ENCODE measurements around the gene KLHL30. TPM values are rescaled to one million over a fixed set of nuclear protein-coding genes. Genes with fewer than 3 reads are reported as not detected.

KLHL30 gene
- total RNA-seq, 1 experiment from 2014 or later, result 0.61 TPM

DNA sequence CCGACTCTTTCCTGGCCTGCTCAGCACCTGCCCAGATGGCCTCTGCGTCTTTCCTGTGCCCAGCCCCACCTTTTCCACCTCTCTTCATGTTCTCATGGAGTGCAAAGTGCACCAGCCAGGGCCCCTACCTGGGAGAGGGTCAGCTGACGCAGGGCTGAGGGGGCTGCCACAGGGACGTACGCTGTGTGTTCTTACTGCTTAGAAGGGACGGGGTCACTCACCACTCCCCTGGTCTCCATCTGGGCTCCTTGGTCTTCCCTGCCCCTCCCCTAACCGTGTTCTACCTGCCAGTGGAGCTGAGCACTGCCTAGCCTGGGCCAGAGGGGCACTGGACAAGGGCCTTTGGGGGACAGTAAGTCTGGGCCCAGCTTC is 28.9 kb downstream of the KLHL30 start:
- ATAC-seq (no peak), DNase-seq (ENCODE audit: low read depth, low spot score) (no peak)
- ChIA-PET CTCF (no interaction called here), RAD21 (ENCODE audit: low non-redundant PET in 1 of 2, low total read pairs in 2 of 2, uncharacterized antibody in 2 of 2, unreplicated experiment in 2 of 2) (no interaction called here), POLR2A (no interaction called here)
- H3K9me2 ChIP-seq (ENCODE audit: insufficient read depth), result no peaks in the 10 kb centered on the region
- no peaks in the 10 kb centered on the region for H4K20me1 ChIP-seq (ENCODE audit: insufficient read depth)
- BruUV-seq (replicated peaks), result no TSS peak
- H3K27ac ChIP-seq (ENCODE audit: low read depth, low read length), result no peak overlapping the region
- no peaks in the 10 kb centered on the region for H3K27me3 ChIP-seq (ENCODE audit: insufficient read depth, low read length)
- no peak overlapping the region for H2AFZ ChIP-seq (ENCODE audit: low read depth, low read length, poor library complexity, severe bottlenecking)
- H3K9me3 ChIP-seq (ENCODE audit: control insufficient read depth in 1 of 2, insufficient read depth in 1 of 2, low read depth in 1 of 2, low read length in 2 of 2), result no peaks in the 10 kb centered on the region
- H3K9ac ChIP-seq (ENCODE audit: low read length), result no peak overlapping the region
- 0 out of 4 replicates have a peak, but pooled peaks cover 0 to 2% of the 10 kb centered on the region in 2 experiments for H3K4me1 ChIP-seq (ENCODE audit: control insufficient read depth in 1 of 2, insufficient read depth in 2 of 2, low read length in 2 of 2)
- TF ChIP-seq SRF (IDR thresholded peaks at IDR 0.05; ENCODE audit: low read depth), result no peak
- no peak for TF ChIP-seq CEBPB (IDR thresholded peaks at IDR 0.05; ENCODE audit: low read depth)
- peaks cover 5% of the 10 kb centered on the region in 2 experiments; a peak in 3 of 4 replicates for H3K36me3 ChIP-seq (ENCODE audit: control insufficient read depth in 1 of 2, insufficient read depth in 2 of 2, low read length in 2 of 2)
- intact Hi-C loops (cut with micrococcal nuclease), result no loop called here
- no peaks in the 10 kb centered on the region for H3K79me2 ChIP-seq (ENCODE audit: insufficient read depth, low read length)
- no peak overlapping the region for H3K4me2 ChIP-seq (ENCODE audit: low read length)
- H3K4me3 ChIP-seq (replicated peaks in 1 of 2; ENCODE audit: low read depth in 1 of 2, low read length in 2 of 2), result no peak overlapping the region

- POLR2A ChIA-PET, result no interaction called here
Observed at GRCh38 chr2:238167761-238168160, 29.3 kb downstream of the KLHL30 start.

More at GRCh38 chr2:238167761-238168160, 29.3 kb downstream of the KLHL30 start:
- BruUV-seq (replicated peaks), result no TSS peak
- Histone ChIP-seq H4K20me1 (ENCODE audit: insufficient read depth) (no peaks in the 10 kb centered on the region), H2AFZ (ENCODE audit: low read depth, low read length, poor library complexity, severe bottlenecking) (no peak overlapping the region), H3K4me2 (ENCODE audit: low read length) (no peak overlapping the region), H3K27ac (ENCODE audit: low read depth, low read length) (no peak overlapping the region), H3K36me3 (ENCODE audit: control insufficient read depth in 1 of 2, insufficient read depth in 2 of 2, low read length in 2 of 2) (peaks cover 5 to 8% of the 10 kb centered on the region in 2 experiments; a peak in 3 of 4 replicates), H3K9ac (ENCODE audit: low read length) (no peak overlapping the region), H3K27me3 (ENCODE audit: insufficient read depth, low read length) (no peaks in the 10 kb centered on the region), H3K4me1 (ENCODE audit: control insufficient read depth in 1 of 2, insufficient read depth in 2 of 2, low read length in 2 of 2) (0 out of 4 replicates have a peak, but pooled peaks cover 0 to 2% of the 10 kb centered on the region in 2 experiments), H3K4me3 (replicated peaks in 1 of 2; ENCODE audit: low read depth in 1 of 2, low read length in 2 of 2) (no peak overlapping the region), H3K79me2 (ENCODE audit: insufficient read depth, low read length) (no peaks in the 10 kb centered on the region), H3K9me2 (ENCODE audit: insufficient read depth) (no peaks in the 10 kb centered on the region), H3K9me3 (ENCODE audit: control insufficient read depth in 1 of 2, insufficient read depth in 1 of 2, low read depth in 1 of 2, low read length in 2 of 2) (no peaks in the 10 kb centered on the region)
- no peak for DNase-seq (ENCODE audit: low read depth, low spot score)
- TF ChIP-seq EZH2phosphoT487 (IDR thresholded peaks at IDR 0.05; ENCODE audit: borderline replicate concordance), result no peak
- TF ChIP-seq CEBPB (IDR thresholded peaks at IDR 0.05; ENCODE audit: low read depth), result no peak
- ChIA-PET CTCF (no interaction called here), RAD21 (ENCODE audit: low non-redundant PET in 1 of 2, low total read pairs in 2 of 2, uncharacterized antibody in 2 of 2, unreplicated experiment in 2 of 2) (no interaction called here)
- intact Hi-C loops (cut with micrococcal nuclease), result no loop called here
- 0 out of 2 replicates have a peak, but pooled peaks have one; percentile 5 for ATAC-seq
